HepG2 (cell line): Measurements from ENCODE around the gene DLG2.

Source experiments
- ATF1 ChIP-seq: IDR thresholded peaks from 2 replicates; pipeline ENCODE4 v1.6.1; 2016; ENCODE audit warnings: mild to moderate bottlenecking, control low read depth
- BCL6 ChIP-seq: IDR thresholded peaks from 2 replicates; pipeline ENCODE4 v1.6.1; 2016; ENCODE audit warnings: missing genetic modification reagents, missing compliant biosample characterization
- CREB1 ChIP-seq, 2 experiments: fragments of 450-650 bp in 1 of 2; IDR thresholded peaks; 2 replicates each; pipeline ENCODE4 v1.6.1; 2016 to 2017; ENCODE audit warnings: control low read depth in 1 of 2, mild to moderate bottlenecking in 1 of 2, missing compliant biosample characterization in 1 of 2, missing genetic modification characterization in 1 of 2
- EZH2 ChIP-seq: conservative IDR thresholded peaks from 2 replicates; pipeline ENCODE4 v1.6.1; 2012; ENCODE audit warnings: mild to moderate bottlenecking, low read depth, low read length, moderate library complexity
- HES4 ChIP-seq: sonication (generic); formaldehyde crosslinking; IDR thresholded peaks from 2 replicates; pipeline ENCODE4 v1.9.0; 2021; ENCODE audit warnings: mild to moderate bottlenecking, missing genetic modification reagents, borderline replicate concordance
- ZNF468 ChIP-seq: sonication (generic); formaldehyde crosslinking; IDR thresholded peaks from 2 replicates; pipeline ENCODE4 v1.8.0; 2022; ENCODE audit warnings: mild to moderate bottlenecking, moderate library complexity, missing genetic modification reagents
- ZNF7 ChIP-seq: IDR thresholded peaks from 2 replicates; pipeline ENCODE4 v1.6.1; 2016; ENCODE audit warnings: missing biosample characterization, missing genetic modification reagents
- ZSCAN20 ChIP-seq: sonication (generic); formaldehyde crosslinking; IDR thresholded peaks from 2 replicates; pipeline ENCODE4 v1.4.0; 2020; ENCODE audit warnings: missing genetic modification reagents, mild to moderate bottlenecking, borderline replicate concordance
- TF ChIP-seq, protein P1 (sequence below): sonication (generic); formaldehyde crosslinking; IDR thresholded peaks from 2 replicates; pipeline ENCODE4 v1.9.0; 2021; ENCODE audit warnings: missing genetic modification reagents, borderline replicate concordance
- TF ChIP-seq, protein P2 (sequence below), 2 experiments: fragments of 450-650 bp in 1 of 2; sonication (generic) in 1 of 2; formaldehyde crosslinking in 1 of 2; IDR thresholded peaks; 2 replicates each; pipeline versions ENCODE4 v1.6.1 to v1.8.0; 2016 to 2022; ENCODE audit warnings: antibody characterized with exemption in 1 of 2, mild to moderate bottlenecking in 1 of 2, missing genetic modification reagents in 1 of 2

DNA sequence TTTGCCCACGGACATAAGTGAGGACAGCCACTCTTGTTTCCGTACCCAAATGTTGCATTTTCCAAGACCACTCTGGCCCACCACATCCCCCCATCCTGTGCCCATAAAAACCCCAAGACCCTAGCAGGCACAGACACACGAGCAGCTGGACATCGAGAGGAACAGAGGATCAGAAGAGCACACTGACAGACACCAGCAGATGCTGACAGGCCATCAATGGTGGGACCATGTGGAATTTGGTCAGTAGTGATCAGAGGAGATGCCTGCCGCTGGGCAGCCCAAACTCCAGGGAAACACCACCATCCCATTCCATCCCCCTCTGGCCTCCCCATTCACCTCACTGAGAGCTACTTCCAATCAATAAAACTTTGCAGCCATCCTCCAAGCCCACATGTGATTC, 87.0 kb downstream of the DLG2 start:
- no peak for TF ChIP-seq ZNF7 (CRISPR knock-in tag)
- TF ChIP-seq, protein P1, sequence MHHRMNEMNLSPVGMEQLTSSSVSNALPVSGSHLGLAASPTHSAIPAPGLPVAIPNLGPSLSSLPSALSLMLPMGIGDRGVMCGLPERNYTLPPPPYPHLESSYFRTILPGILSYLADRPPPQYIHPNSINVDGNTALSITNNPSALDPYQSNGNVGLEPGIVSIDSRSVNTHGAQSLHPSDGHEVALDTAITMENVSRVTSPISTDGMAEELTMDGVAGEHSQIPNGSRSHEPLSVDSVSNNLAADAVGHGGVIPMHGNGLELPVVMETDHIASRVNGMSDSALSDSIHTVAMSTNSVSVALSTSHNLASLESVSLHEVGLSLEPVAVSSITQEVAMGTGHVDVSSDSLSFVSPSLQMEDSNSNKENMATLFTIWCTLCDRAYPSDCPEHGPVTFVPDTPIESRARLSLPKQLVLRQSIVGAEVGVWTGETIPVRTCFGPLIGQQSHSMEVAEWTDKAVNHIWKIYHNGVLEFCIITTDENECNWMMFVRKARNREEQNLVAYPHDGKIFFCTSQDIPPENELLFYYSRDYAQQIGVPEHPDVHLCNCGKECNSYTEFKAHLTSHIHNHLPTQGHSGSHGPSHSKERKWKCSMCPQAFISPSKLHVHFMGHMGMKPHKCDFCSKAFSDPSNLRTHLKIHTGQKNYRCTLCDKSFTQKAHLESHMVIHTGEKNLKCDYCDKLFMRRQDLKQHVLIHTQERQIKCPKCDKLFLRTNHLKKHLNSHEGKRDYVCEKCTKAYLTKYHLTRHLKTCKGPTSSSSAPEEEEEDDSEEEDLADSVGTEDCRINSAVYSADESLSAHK (CRISPR knock-in tag): no peak
- no peak for TF ChIP-seq ZSCAN20
- TF ChIP-seq, protein P2, sequence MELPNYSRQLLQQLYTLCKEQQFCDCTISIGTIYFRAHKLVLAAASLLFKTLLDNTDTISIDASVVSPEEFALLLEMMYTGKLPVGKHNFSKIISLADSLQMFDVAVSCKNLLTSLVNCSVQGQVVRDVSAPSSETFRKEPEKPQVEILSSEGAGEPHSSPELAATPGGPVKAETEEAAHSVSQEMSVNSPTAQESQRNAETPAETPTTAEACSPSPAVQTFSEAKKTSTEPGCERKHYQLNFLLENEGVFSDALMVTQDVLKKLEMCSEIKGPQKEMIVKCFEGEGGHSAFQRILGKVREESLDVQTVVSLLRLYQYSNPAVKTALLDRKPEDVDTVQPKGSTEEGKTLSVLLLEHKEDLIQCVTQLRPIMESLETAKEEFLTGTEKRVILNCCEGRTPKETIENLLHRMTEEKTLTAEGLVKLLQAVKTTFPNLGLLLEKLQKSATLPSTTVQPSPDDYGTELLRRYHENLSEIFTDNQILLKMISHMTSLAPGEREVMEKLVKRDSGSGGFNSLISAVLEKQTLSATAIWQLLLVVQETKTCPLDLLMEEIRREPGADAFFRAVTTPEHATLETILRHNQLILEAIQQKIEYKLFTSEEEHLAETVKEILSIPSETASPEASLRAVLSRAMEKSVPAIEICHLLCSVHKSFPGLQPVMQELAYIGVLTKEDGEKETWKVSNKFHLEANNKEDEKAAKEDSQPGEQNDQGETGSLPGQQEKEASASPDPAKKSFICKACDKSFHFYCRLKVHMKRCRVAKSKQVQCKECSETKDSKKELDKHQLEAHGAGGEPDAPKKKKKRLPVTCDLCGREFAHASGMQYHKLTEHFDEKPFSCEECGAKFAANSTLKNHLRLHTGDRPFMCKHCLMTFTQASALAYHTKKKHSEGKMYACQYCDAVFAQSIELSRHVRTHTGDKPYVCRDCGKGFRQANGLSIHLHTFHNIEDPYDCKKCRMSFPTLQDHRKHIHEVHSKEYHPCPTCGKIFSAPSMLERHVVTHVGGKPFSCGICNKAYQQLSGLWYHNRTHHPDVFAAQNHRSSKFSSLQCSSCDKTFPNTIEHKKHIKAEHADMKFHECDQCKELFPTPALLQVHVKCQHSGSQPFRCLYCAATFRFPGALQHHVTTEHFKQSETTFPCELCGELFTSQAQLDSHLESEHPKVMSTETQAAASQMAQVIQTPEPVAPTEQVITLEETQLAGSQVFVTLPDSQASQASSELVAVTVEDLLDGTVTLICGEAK (IDR thresholded peaks at IDR 0.05): no peak
- TF ChIP-seq, protein P2 (CRISPR knock-in tag; IDR thresholded peaks at IDR 0.05): no peak
- TF ChIP-seq CREB1 (IDR thresholded peaks at IDR 0.05): no peak
- TF ChIP-seq CREB1 (CRISPR knock-in tag; IDR thresholded peaks at IDR 0.05): no peak
- TF ChIP-seq BCL6 (CRISPR knock-in tag): no peak
- no peak for TF ChIP-seq ZNF468
- no peak for TF ChIP-seq ATF1
- TF ChIP-seq HES4: no peak
- no peak for TF ChIP-seq EZH2
